Effector memory CD8-positive, alpha-beta T cell (primary cell): ENCODE measurements around the gene TMEM145.
A peak's percentile ranks its signal among the peaks of the same experiment; 100 is the strongest.

Experiments used
- ATAC-seq: fragments of 150-1000 bp; cut with Tn5 transposase; replicated peaks from 2 replicates; pipeline ENCODE4 v1.10.0; 2021; ENCODE audit warnings: mild to moderate bottlenecking, moderate library complexity
- DNase-seq, 3 experiments: peaks; one replicate each; pipeline ENCODE4 v3.0.0; 2021
- H3K27ac Mint-ChIP-seq, 2 donors: one replicate each; pipeline ENCODE4 v1.8.0; 2022; ENCODE audit warnings: mild to moderate bottlenecking in 2 of 2, mixed read lengths in 2 of 2, moderate library complexity in 2 of 2
- H3K27me3 Mint-ChIP-seq, 2 donors: one replicate each; pipeline ENCODE4 v1.8.0; 2022; ENCODE audit warnings: mixed read lengths in 2 of 2
- H3K36me3 Mint-ChIP-seq: one replicate; pipeline ENCODE4 v1.8.0; 2022; ENCODE audit warnings: mild to moderate bottlenecking, moderate library complexity, mixed read lengths; ENCODE audit not compliant: insufficient read depth
- H3K4me1 Mint-ChIP-seq, 2 donors: one replicate each; pipeline ENCODE4 v1.8.0; 2022; ENCODE audit warnings: low read depth in 2 of 2, mixed read lengths in 2 of 2
- H3K4me3 Mint-ChIP-seq, 2 donors: one replicate each; pipeline ENCODE4 v1.8.0; 2022; ENCODE audit warnings: mild to moderate bottlenecking in 2 of 2, mixed read lengths in 2 of 2, moderate library complexity in 2 of 2
- H3K9me3 Mint-ChIP-seq, 2 donors: one replicate each; pipeline ENCODE4 v1.8.0; 2022; ENCODE audit warnings: mixed read lengths in 2 of 2

Gene TMEM145

GRCh38 chr19:42272989-42273406 is 40.1 kb upstream of the TMEM145 start:
- DNase-seq (no peak), ATAC-seq (no peak)
- H3K27me3 Mint-ChIP-seq = no peaks in the 10 kb centered on the region
- peaks cover 38% of the 10 kb centered on the region for H3K36me3 Mint-ChIP-seq
- no peak overlapping the region for H3K4me3 Mint-ChIP-seq
- H3K9me3 Mint-ChIP-seq = no peaks in the 10 kb centered on the region
- peaks cover 28 to 37% of the 10 kb centered on the region in 2 donors for H3K4me1 Mint-ChIP-seq
- H3K27ac Mint-ChIP-seq = peak overlapping the region in 1 of 2 donors; percentile 53

DNA sequence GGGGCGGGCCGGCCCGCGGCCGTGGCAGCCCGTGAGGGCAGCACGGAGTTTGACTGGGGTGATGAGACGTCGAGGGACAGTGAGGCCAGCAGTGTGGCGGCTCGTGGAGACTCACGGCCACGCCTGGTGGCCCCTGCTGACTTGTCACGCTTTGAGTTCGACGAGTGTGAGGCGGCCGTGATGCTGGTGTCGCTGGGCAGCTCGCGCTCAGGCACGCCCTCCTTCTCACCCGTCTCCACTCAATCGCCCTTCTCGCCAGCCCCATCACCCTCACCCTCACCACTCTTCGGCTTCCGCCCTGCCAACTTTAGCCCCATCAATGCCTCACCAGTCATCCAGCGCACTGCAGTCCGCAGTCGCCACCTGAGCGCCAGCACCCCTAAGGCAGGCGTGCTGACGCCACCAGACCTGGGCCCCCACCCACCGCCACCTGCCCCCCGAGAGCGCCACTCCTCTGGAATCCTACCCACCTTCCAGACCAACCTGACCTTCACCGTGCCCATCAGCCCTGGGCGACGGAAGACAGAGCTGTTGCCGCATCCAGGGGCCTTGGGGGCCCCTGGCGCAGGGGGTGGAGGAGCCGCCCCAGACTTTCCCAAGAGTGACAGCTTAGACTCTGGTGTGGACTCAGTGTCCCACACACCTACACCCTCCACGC is 39.6 kb upstream of the TMEM145 start:
- Mint-ChIP-seq H3K9me3 (no peaks in the 10 kb centered on the region), H3K4me3 (peak overlapping the region in 1 of 2 donors; percentile 13), H3K4me1 (peaks cover 32 to 41% of the 10 kb centered on the region in 2 donors), H3K27me3 (no peaks in the 10 kb centered on the region), H3K36me3 (peaks cover 40% of the 10 kb centered on the region), H3K27ac (peak overlapping the region in 1 of 2 donors; percentile 53)
- no peak for ATAC-seq
- DNase-seq = no peak

DNA sequence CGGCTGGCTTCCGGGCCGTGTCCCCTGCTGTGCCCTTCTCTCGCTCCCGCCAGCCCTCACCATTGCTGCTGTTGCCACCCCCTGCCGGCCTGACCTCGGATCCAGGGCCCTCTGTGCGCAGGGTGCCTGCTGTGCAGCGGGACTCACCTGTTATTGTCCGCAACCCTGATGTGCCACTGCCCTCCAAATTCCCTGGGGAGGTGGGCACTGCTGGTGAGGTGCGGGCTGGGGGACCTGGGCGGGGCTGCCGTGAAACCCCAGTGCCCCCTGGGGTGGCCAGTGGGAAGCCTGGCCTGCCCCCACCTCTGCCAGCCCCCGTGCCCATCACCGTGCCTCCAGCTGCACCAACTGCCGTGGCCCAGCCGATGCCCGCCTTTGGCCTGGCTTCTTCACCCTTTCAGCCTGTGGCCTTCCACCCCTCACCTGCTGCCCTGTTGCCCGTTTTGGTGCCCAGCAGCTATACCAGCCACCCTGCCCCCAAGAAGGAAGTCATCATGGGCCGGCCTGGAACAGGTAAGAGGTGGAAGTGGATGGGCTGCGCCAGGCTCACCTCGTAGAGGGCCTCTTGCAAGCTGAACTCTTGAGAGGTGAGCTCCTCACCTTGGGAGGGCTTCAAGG is 38.9 kb upstream of the TMEM145 start:
- H3K4me1 Mint-ChIP-seq = peaks cover 38 to 46% of the 10 kb centered on the region in 2 donors
- no peaks in the 10 kb centered on the region for H3K27me3 Mint-ChIP-seq
- H3K27ac Mint-ChIP-seq = no peak overlapping the region
- ATAC-seq (no peak), DNase-seq (no peak)
- H3K36me3 Mint-ChIP-seq = peaks cover 43% of the 10 kb centered on the region
- H3K4me3 Mint-ChIP-seq = no peak overlapping the region
- H3K9me3 Mint-ChIP-seq = no peaks in the 10 kb centered on the region

DNA sequence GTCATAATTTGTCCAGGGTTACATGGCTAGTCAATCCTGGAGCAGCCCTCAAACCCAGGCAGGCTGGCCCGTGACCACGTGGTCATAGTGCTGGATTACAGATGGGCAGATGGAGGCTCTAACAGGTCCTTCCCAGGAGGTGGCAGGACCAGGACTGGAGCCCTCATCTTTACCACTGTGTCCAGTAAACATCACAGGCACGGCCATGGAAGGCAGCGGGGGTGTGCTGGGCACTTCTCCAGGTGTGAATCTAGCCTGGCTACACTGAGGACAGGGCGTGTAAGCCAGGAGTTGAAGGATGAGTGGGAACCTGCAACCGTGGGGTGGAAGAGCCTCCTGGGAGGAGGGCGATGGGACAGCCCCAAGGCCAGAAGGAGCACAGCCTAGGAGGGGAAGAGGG is 38.0 kb upstream of the TMEM145 start:
- Mint-ChIP-seq H3K27ac (peak overlapping the region; percentile 31 to 76), H3K4me3 (peak overlapping the region in 1 of 2 donors; percentile 22), H3K36me3 (peaks cover 47% of the 10 kb centered on the region), H3K9me3 (no peaks in the 10 kb centered on the region), H3K27me3 (no peaks in the 10 kb centered on the region), H3K4me1 (peaks cover 44 to 45% of the 10 kb centered on the region in 2 donors)
- no peak for DNase-seq
- no peak for ATAC-seq

DNA sequence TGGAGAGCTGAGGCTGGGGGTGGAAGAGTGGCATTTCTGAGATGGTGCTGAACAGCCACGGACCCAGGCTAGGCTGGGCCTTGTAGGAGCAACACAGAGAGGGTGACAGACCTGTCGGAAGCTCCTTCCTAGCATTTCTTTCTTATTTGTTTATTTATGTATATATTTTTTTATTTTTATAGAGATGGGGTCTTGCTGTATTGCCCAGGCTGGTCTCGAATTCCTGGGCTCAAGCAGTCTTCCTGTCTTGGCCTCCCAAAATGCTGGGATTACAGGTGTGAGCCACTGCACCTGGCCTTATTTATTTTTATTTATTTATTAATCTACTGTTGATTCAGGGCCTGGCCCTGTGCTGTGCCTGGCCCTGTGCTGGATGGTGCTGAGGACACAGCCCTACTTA is 37.6 kb upstream of the TMEM145 start:
- Mint-ChIP-seq H3K36me3 (peaks cover 47% of the 10 kb centered on the region), H3K4me1 (peaks cover 41 to 44% of the 10 kb centered on the region in 2 donors), H3K9me3 (no peaks in the 10 kb centered on the region), H3K4me3 (no peak overlapping the region), H3K27me3 (no peaks in the 10 kb centered on the region), H3K27ac (peak overlapping the region; percentile 66 to 76)
- ATAC-seq (no peak), DNase-seq (no peak)

- no peak for DNase-seq
- Mint-ChIP-seq H3K36me3 (peaks cover 50% of the 10 kb centered on the region), H3K27ac (peak overlapping the region in 1 of 2 donors; percentile 3), H3K27me3 (no peaks in the 10 kb centered on the region), H3K4me1 (peaks cover 37 to 42% of the 10 kb centered on the region in 2 donors), H3K4me3 (peak overlapping the region; percentile 5 to 48), H3K9me3 (no peaks in the 10 kb centered on the region)
- no peak for ATAC-seq
These were observed 36.8 kb upstream of the TMEM145 start for GRCh38 chr19:42276284-42276683.

- H3K36me3 Mint-ChIP-seq = peaks cover 46% of the 10 kb centered on the region
- peak overlapping the region in 1 of 2 donors; percentile 46 for H3K27ac Mint-ChIP-seq
- DNase-seq (no peak), ATAC-seq (no peak)
- no peaks in the 10 kb centered on the region for H3K27me3 Mint-ChIP-seq
- no peaks in the 10 kb centered on the region for H3K9me3 Mint-ChIP-seq
- H3K4me3 Mint-ChIP-seq = no peak overlapping the region
- H3K4me1 Mint-ChIP-seq = peaks cover 35 to 42% of the 10 kb centered on the region in 2 donors
These were observed 36.3 kb upstream of the TMEM145 start for GRCh38 chr19:42276821-42277220.

- peaks cover 39% of the 10 kb centered on the region for H3K36me3 Mint-ChIP-seq
- no peak overlapping the region for H3K4me3 Mint-ChIP-seq
- peaks cover 41 to 49% of the 10 kb centered on the region in 2 donors for H3K4me1 Mint-ChIP-seq
- H3K27ac Mint-ChIP-seq = peak overlapping the region; percentile 49 to 89
- H3K27me3 Mint-ChIP-seq = no peaks in the 10 kb centered on the region
- no peaks in the 10 kb centered on the region for H3K9me3 Mint-ChIP-seq
- no peak for ATAC-seq
- DNase-seq = no peak
These were observed 35.2 kb upstream of the TMEM145 start for GRCh38 chr19:42277821-42278451.

GRCh38 chr19:42278452-42279154 is 34.5 kb upstream of the TMEM145 start:
- no peaks in the 10 kb centered on the region for H3K9me3 Mint-ChIP-seq
- H3K4me1 Mint-ChIP-seq = peaks cover 41 to 49% of the 10 kb centered on the region in 2 donors
- DNase-seq = no peak
- H3K36me3 Mint-ChIP-seq = peaks cover 39% of the 10 kb centered on the region
- no peak for ATAC-seq
- H3K27me3 Mint-ChIP-seq = no peaks in the 10 kb centered on the region
- H3K27ac Mint-ChIP-seq = peak overlapping the region; percentile 89 to 93
- H3K4me3 Mint-ChIP-seq = peak overlapping the region; percentile 84 to 85

- H3K4me3 Mint-ChIP-seq = peak overlapping the region; percentile 84 to 85
- H3K4me1 Mint-ChIP-seq = peaks cover 41 to 48% of the 10 kb centered on the region in 2 donors
- peak overlapping the region; percentile 91 to 93 for H3K27ac Mint-ChIP-seq
- DNase-seq (no peak), ATAC-seq (no peak)
- H3K36me3 Mint-ChIP-seq = peaks cover 33% of the 10 kb centered on the region
- no peaks in the 10 kb centered on the region for H3K27me3 Mint-ChIP-seq
- no peaks in the 10 kb centered on the region for H3K9me3 Mint-ChIP-seq
These were observed 33.8 kb upstream of the TMEM145 start for GRCh38 chr19:42279155-42279901.

DNA sequence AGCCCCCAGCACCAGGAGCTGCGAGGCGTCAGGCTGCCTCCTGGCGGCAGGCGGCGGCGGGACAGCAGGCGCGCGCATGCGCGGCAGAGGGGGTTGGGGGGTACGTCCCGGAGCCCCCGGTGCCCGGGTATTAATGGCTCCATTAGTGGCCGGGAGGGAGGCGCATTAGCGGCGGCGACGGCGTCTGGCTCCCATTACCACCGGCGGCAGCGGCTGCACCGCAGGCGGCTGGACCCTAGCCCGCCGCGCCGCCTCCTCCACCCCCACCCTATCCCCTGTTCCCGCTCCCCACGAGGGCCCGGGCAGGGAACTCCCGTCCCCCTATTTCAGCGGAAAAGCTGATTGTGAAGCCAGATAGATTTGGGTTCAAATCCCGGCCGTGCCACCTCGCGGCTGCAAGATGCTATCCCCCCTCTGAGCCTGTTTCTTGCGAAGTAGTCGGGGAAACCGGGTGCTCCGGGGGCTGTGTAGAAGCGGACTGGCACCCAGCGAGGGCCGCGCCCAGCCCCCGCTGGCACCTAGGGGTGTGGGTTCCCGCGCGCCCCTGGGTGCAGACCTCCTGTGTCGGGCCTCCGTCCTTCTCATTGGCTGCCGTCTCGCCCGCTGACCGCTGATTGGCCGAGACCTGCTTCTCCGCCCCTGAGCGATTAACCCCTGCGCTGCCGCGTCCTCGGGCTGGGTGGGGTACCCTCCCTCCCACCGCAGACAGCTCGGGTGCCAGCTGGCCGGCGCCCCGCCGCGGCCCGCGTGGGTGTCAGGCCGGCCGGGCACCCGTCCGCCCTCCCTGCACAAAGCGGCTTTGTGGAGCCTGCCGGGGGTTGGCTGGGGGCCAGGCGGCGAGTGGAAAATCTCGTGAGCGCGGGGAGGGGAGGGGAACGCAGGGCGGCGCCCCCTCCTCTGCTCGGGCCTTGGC is 33.0 kb upstream of the TMEM145 start:
- H3K27ac Mint-ChIP-seq = peak overlapping the region; percentile 91 to 93
- peak; percentile 79 to 80 (median 80) for DNase-seq
- H3K27me3 Mint-ChIP-seq = no peaks in the 10 kb centered on the region
- ATAC-seq = peak; percentile 34
- H3K4me1 Mint-ChIP-seq = peaks cover 43 to 46% of the 10 kb centered on the region in 2 donors
- H3K9me3 Mint-ChIP-seq = no peaks in the 10 kb centered on the region
- H3K36me3 Mint-ChIP-seq = peaks cover 35% of the 10 kb centered on the region
- H3K4me3 Mint-ChIP-seq = peak overlapping the region; percentile 84 to 85

DNA sequence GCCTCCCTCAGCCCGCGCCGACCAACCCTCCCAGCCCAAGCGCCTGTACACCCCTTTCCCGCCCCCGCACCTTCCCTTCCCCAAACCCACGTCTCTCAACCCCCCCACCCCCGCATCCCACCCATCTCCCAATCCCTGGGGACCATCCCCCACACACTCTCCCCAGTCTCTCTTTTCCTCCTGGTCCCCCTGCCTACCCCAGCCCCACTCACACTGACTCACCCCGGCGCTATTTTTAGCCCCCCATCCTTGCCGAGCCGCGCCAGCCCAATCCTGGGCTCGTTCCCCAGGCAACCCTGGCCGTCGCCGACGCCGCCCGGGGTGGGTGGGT is 32.3 kb upstream of the TMEM145 start:
- Mint-ChIP-seq H3K27me3 (no peaks in the 10 kb centered on the region), H3K4me1 (peaks cover 44 to 47% of the 10 kb centered on the region in 2 donors)
- no peak for ATAC-seq

More for the DNA sequence above, 32.3 kb upstream of the TMEM145 start:
- H3K27ac Mint-ChIP-seq = peak overlapping the region in 1 of 2 donors; percentile 91
- DNase-seq = no peak
- H3K4me3 Mint-ChIP-seq = peak overlapping the region; percentile 65 to 85
- H3K36me3 Mint-ChIP-seq = peaks cover 36% of the 10 kb centered on the region
- H3K9me3 Mint-ChIP-seq = no peaks in the 10 kb centered on the region
